ENCODE measurements around the gene OXNAD1. TPM values are rescaled to one million over a fixed set of nuclear protein-coding genes. Genes with fewer than 3 reads are reported as not detected.

OXNAD1 gene
- total RNA-seq, 1 donor from 2014 or later, result 28.7 TPM

GRCh38 chr3:16273867-16274266 is 8.9 kb downstream of the OXNAD1 start:
- no peak overlapping the region for H2AFZ ChIP-seq (replicated peaks)
- peaks cover 2% of the 10 kb centered on the region for H3K36me3 Mint-ChIP-seq
- H3K4me3 ChIP-seq, result no peak overlapping the region
- H4K20me1 ChIP-seq (ENCODE audit: low read depth), result no peaks in the 10 kb centered on the region
- no peak overlapping the region for H3K27ac Mint-ChIP-seq
- TF ChIP-seq EZH2 (IDR thresholded peaks at IDR 0.05) (no peak), EZH2phosphoT487 (IDR thresholded peaks at IDR 0.05) (no peak), CTCF (IDR thresholded peaks at IDR 0.05) (no peak)
- H3K27ac ChIP-seq, result no peak overlapping the region
- DNase-seq (ENCODE audit: low spot score), result no peak
- no peak overlapping the region for H3K4me3 Mint-ChIP-seq
- H3K4me1 Mint-ChIP-seq, result no peaks in the 10 kb centered on the region
- H3K79me2 ChIP-seq (ENCODE audit: low read depth), result peaks cover 4% of the 10 kb centered on the region
- H3K36me3 ChIP-seq, result peaks cover 12% of the 10 kb centered on the region
- peaks cover 2% of the 10 kb centered on the region for H3F3A ChIP-seq (ENCODE audit: low read depth)
- no peaks in the 10 kb centered on the region for H3K4me1 ChIP-seq
- H3K9ac ChIP-seq, result no peak overlapping the region
- no peaks in the 10 kb centered on the region for H3K27me3 ChIP-seq
- H3K27me3 Mint-ChIP-seq (ENCODE audit: insufficient read depth, low read depth), result no peaks in the 10 kb centered on the region
- no peak overlapping the region for H3K4me2 ChIP-seq
- H3K9me3 ChIP-seq (ENCODE audit: low read depth), result no peaks in the 10 kb centered on the region
- H3K9me3 Mint-ChIP-seq, result no peaks in the 10 kb centered on the region

- Mint-ChIP-seq H3K9me3 (no peaks in the 10 kb centered on the region), H3K27ac (no peak overlapping the region), H3K4me1 (no peaks in the 10 kb centered on the region), H3K27me3 (ENCODE audit: insufficient read depth, low read depth) (no peaks in the 10 kb centered on the region), H3K4me3 (no peak overlapping the region), H3K36me3 (no peaks in the 10 kb centered on the region)
- no peaks in the 10 kb centered on the region for H3K9me3 ChIP-seq (ENCODE audit: low read depth)
- no peaks in the 10 kb centered on the region for H3K79me2 ChIP-seq (ENCODE audit: low read depth)
- H2AFZ ChIP-seq (replicated peaks), result no peak overlapping the region
- no peak overlapping the region for H3K4me2 ChIP-seq
- H3K27me3 ChIP-seq, result no peaks in the 10 kb centered on the region
- H3K9ac ChIP-seq, result no peak overlapping the region
- H3K27ac ChIP-seq, result no peak overlapping the region
- H3K4me1 ChIP-seq, result no peaks in the 10 kb centered on the region
- no peak for DNase-seq (ENCODE audit: low spot score)
- H4K20me1 ChIP-seq (ENCODE audit: low read depth), result no peaks in the 10 kb centered on the region
- TF ChIP-seq CTCF (IDR thresholded peaks at IDR 0.05) (no peak), EZH2phosphoT487 (IDR thresholded peaks at IDR 0.05) (no peak), EZH2 (IDR thresholded peaks at IDR 0.05) (no peak)
- no peak overlapping the region for H3K4me3 ChIP-seq
- peaks cover 5% of the 10 kb centered on the region for H3K36me3 ChIP-seq
- peaks cover 2% of the 10 kb centered on the region for H3F3A ChIP-seq (ENCODE audit: low read depth)
Measured at GRCh38 chr3:16277471-16277870, 12.5 kb downstream of the OXNAD1 start.

GRCh38 chr3:16279010-16279801 is 14.2 kb downstream of the OXNAD1 start:
- Histone ChIP-seq H3K9ac (no peak overlapping the region), H3K27me3 (no peaks in the 10 kb centered on the region)

More at GRCh38 chr3:16279010-16279801, 14.2 kb downstream of the OXNAD1 start:
- no peak overlapping the region for H2AFZ ChIP-seq (replicated peaks)
- H3K27ac ChIP-seq, result no peak overlapping the region
- TF ChIP-seq EZH2 (IDR thresholded peaks at IDR 0.05), result no peak
- TF ChIP-seq CTCF (IDR thresholded peaks at IDR 0.05), result no peak
- TF ChIP-seq EZH2phosphoT487 (IDR thresholded peaks at IDR 0.05), result no peak
- Mint-ChIP-seq H3K4me3 (no peak overlapping the region), H3K27me3 (ENCODE audit: insufficient read depth, low read depth) (no peaks in the 10 kb centered on the region), H3K9me3 (no peaks in the 10 kb centered on the region), H3K27ac (no peak overlapping the region), H3K36me3 (no peaks in the 10 kb centered on the region), H3K4me1 (no peaks in the 10 kb centered on the region)
- no peaks in the 10 kb centered on the region for H3K79me2 ChIP-seq (ENCODE audit: low read depth)
- H3K4me1 ChIP-seq, result no peaks in the 10 kb centered on the region
- H3K4me3 ChIP-seq, result no peak overlapping the region
- peaks cover 2% of the 10 kb centered on the region for H3F3A ChIP-seq (ENCODE audit: low read depth)
- H3K9me3 ChIP-seq (ENCODE audit: low read depth), result no peaks in the 10 kb centered on the region
- no peaks in the 10 kb centered on the region for H4K20me1 ChIP-seq (ENCODE audit: low read depth)
- no peak overlapping the region for H3K4me2 ChIP-seq
- H3K36me3 ChIP-seq, result no peaks in the 10 kb centered on the region
- DNase-seq (ENCODE audit: low spot score), result no peak
